Measurements from ENCODE around the gene CACNG5. TPM values are rescaled to one million over a fixed set of nuclear protein-coding genes. Genes with fewer than 3 reads are reported as not detected.

CACNG5 gene
- total and polyA plus RNA-seq, 2 donors (not counting 1 experiment from before 2014, with no cell fraction given) = not detected

- no peak overlapping the region for H2AFZ ChIP-seq (ENCODE audit: low read length)
- H3K4me3 ChIP-seq (replicated peaks in 1 of 4; ENCODE audit: control extremely low read depth in 1 of 4, insufficient read depth in 1 of 4, low read depth in 3 of 4, low read length in 4 of 4) = no peak overlapping the region
- H3K9ac ChIP-seq (ENCODE audit: insufficient read depth, low read length) = no peak overlapping the region
- H3K4me1 ChIP-seq (ENCODE audit: control insufficient read depth, extremely low read depth, insufficient read depth, low read length) = no peaks in the 10 kb centered on the region
- peak in 1 of 2 donors; percentile 11 for DNase-seq (ENCODE audit: low read depth in 2 of 2)
- no peaks in the 10 kb centered on the region for H3K79me2 ChIP-seq (ENCODE audit: control insufficient read depth, insufficient read depth, low read length)
- no peaks in the 10 kb centered on the region for H4K20me1 ChIP-seq (ENCODE audit: control insufficient read depth, extremely low read depth, insufficient read depth, low read length)
- no peaks in the 10 kb centered on the region for H3K9me3 ChIP-seq (ENCODE audit: control insufficient read depth, insufficient read depth, low read depth, low read length)
- peaks cover 3% of the 10 kb centered on the region for H3K27me3 ChIP-seq (ENCODE audit: control insufficient read depth, insufficient read depth, low read length)
- H3K36me3 ChIP-seq (ENCODE audit: control insufficient read depth, insufficient read depth, low read length) = no peaks in the 10 kb centered on the region
- H3K27ac ChIP-seq (ENCODE audit: insufficient read depth, low read length) = no peak overlapping the region
- H3K4me2 ChIP-seq (ENCODE audit: extremely low read depth, insufficient read depth, low read length) = no peak overlapping the region
- no peak for TF ChIP-seq EZH2 (IDR thresholded peaks at IDR 0.05; ENCODE audit: low read length, missing control alignments)
- no peak for TF ChIP-seq CTCF (conservative IDR thresholded peaks at IDR 0.05 in 1 of 2, IDR thresholded peaks at IDR 0.05 in 1 of 2; ENCODE audit: low read depth in 1 of 2, low read length in 2 of 2)
Measured at GRCh38 chr17:66865151-66865550, 30.2 kb downstream of the CACNG5 start.

GRCh38 chr17:66873962-66874361 lies 39.0 kb downstream of the CACNG5 start:
- Histone ChIP-seq H3K79me2 (ENCODE audit: control insufficient read depth, insufficient read depth, low read length) (no peaks in the 10 kb centered on the region), H3K27me3 (ENCODE audit: control insufficient read depth, insufficient read depth, low read length) (no peaks in the 10 kb centered on the region), H3K27ac (ENCODE audit: insufficient read depth, low read length) (no peak overlapping the region), H3K9ac (ENCODE audit: insufficient read depth, low read length) (no peak overlapping the region), H3K9me3 (ENCODE audit: control insufficient read depth, insufficient read depth, low read depth, low read length) (no peaks in the 10 kb centered on the region), H4K20me1 (ENCODE audit: control insufficient read depth, extremely low read depth, insufficient read depth, low read length) (no peaks in the 10 kb centered on the region), H3K4me2 (ENCODE audit: extremely low read depth, insufficient read depth, low read length) (no peak overlapping the region), H3K4me1 (ENCODE audit: control insufficient read depth, extremely low read depth, insufficient read depth, low read length) (no peaks in the 10 kb centered on the region), H3K36me3 (ENCODE audit: control insufficient read depth, insufficient read depth, low read length) (no peaks in the 10 kb centered on the region), H3K4me3 (replicated peaks in 1 of 4; ENCODE audit: control extremely low read depth in 1 of 4, insufficient read depth in 1 of 4, low read depth in 3 of 4, low read length in 4 of 4) (no peak overlapping the region), H2AFZ (ENCODE audit: low read length) (no peak overlapping the region)
- no peak for DNase-seq (ENCODE audit: low read depth in 2 of 2)
- TF ChIP-seq CTCF (conservative IDR thresholded peaks at IDR 0.05 in 1 of 2, IDR thresholded peaks at IDR 0.05 in 1 of 2; ENCODE audit: low read depth in 1 of 2, low read length in 2 of 2) (no peak), EZH2 (IDR thresholded peaks at IDR 0.05; ENCODE audit: low read length, missing control alignments) (no peak)

GRCh38 chr17:66884931-66885330 lies 50.0 kb downstream of the CACNG5 start:
- no peak for DNase-seq (ENCODE audit: low read depth in 2 of 2)
- Histone ChIP-seq H3K4me1 (ENCODE audit: control insufficient read depth, extremely low read depth, insufficient read depth, low read length) (no peaks in the 10 kb centered on the region), H3K9ac (ENCODE audit: insufficient read depth, low read length) (no peak overlapping the region), H2AFZ (ENCODE audit: low read length) (no peak overlapping the region), H3K79me2 (ENCODE audit: control insufficient read depth, insufficient read depth, low read length) (no peaks in the 10 kb centered on the region), H4K20me1 (ENCODE audit: control insufficient read depth, extremely low read depth, insufficient read depth, low read length) (no peaks in the 10 kb centered on the region), H3K4me2 (ENCODE audit: extremely low read depth, insufficient read depth, low read length) (no peak overlapping the region), H3K27ac (ENCODE audit: insufficient read depth, low read length) (no peak overlapping the region), H3K27me3 (ENCODE audit: control insufficient read depth, insufficient read depth, low read length) (no peaks in the 10 kb centered on the region), H3K36me3 (ENCODE audit: control insufficient read depth, insufficient read depth, low read length) (no peaks in the 10 kb centered on the region), H3K9me3 (ENCODE audit: control insufficient read depth, insufficient read depth, low read depth, low read length) (no peaks in the 10 kb centered on the region), H3K4me3 (replicated peaks in 1 of 4; ENCODE audit: control extremely low read depth in 1 of 4, insufficient read depth in 1 of 4, low read depth in 3 of 4, low read length in 4 of 4) (no peak overlapping the region)
- TF ChIP-seq EZH2 (IDR thresholded peaks at IDR 0.05; ENCODE audit: low read length, missing control alignments) (no peak), CTCF (conservative IDR thresholded peaks at IDR 0.05 in 1 of 2, IDR thresholded peaks at IDR 0.05 in 1 of 2; ENCODE audit: low read depth in 1 of 2, low read length in 2 of 2) (no peak)

All from fibroblast of lung (primary cell).